ENCODE measurements around the gene SYNRG. TPM values are rescaled to one million over a fixed set of nuclear protein-coding genes. Genes with fewer than 3 reads are reported as not detected.

The SYNRG gene
- total RNA-seq: 10 to 100 TPM; 27.4 to 46.5 (median 31.0) TPM

- no peak for TF ChIP-seq CTCF (IDR thresholded peaks at IDR 0.05; ENCODE audit: low read depth)
Observed at GRCh38 chr17:37609170-37610040, at the start of gene SYNRG. SYNRG (minus strand) TSS chr17:37609418; CDS start chr17:37609355, 63 bp downstream.

- TF ChIP-seq CTCF (IDR thresholded peaks at IDR 0.05; ENCODE audit: low read depth): no peak
Observed at GRCh38 chr17:37657202-37657601, 48.0 kb upstream of the SYNRG start.

GRCh38 chr17:37651849-37652248 is 42.6 kb upstream of the SYNRG start:
- TF ChIP-seq CTCF (IDR thresholded peaks at IDR 0.05; ENCODE audit: low read depth): no peak

GRCh38 chr17:37650419-37651003 is 41.3 kb upstream of the SYNRG start:
- no peak for TF ChIP-seq CTCF (IDR thresholded peaks at IDR 0.05; ENCODE audit: low read depth)

- TF ChIP-seq CTCF (IDR thresholded peaks at IDR 0.05; ENCODE audit: low read depth): no peak
Observed at GRCh38 chr17:37648555-37648954, 39.3 kb upstream of the SYNRG start.

- no peak for TF ChIP-seq CTCF (IDR thresholded peaks at IDR 0.05; ENCODE audit: low read depth)
Observed at GRCh38 chr17:37647856-37648255, 38.6 kb upstream of the SYNRG start.

- no peak for TF ChIP-seq CTCF (IDR thresholded peaks at IDR 0.05; ENCODE audit: low read depth)
Observed at GRCh38 chr17:37643869-37644268, 34.7 kb upstream of the SYNRG start.
